Panc1 (cell line): ENCODE results near the gene ESR1.

Experiments used
- POLR2AphosphoS5 ChIP-seq: IDR thresholded peaks from 2 replicates; pipeline ENCODE4 v1.6.1; 2012; ENCODE audit warnings: mild to moderate bottlenecking, low read depth, low read length, moderate library complexity
- TCF7L2 ChIP-seq: IDR thresholded peaks from 2 replicates; pipeline ENCODE4 v1.6.1; 2011; ENCODE audit warnings: mild to moderate bottlenecking, low read depth, low read length, inconsistent platforms
- TF ChIP-seq, protein P1 (sequence below): fragments of 450-650 bp; IDR thresholded peaks from 2 replicates; pipeline ENCODE4 v1.5.1; 2017; ENCODE audit warnings: mild to moderate bottlenecking

DNA sequence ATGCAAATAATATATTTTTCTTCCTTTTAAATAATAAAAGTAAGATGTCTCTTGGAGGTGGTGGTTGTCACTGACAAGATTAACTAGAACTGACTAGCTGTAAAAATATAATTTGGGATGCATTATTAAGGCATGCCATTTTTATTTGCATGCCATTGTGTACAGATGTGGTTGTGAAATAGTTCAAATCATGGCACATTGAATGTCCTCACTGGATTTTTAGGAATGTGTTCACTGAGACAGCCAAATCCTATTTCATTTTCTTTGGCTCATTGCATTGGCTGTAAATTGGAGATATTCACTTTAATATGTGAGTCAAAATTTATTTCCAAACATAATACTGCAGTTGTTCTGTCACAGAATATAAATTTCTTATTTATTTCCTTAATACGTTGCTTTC lies 62.3 kb downstream of the ESR1 start:
- TF ChIP-seq, protein P1, sequence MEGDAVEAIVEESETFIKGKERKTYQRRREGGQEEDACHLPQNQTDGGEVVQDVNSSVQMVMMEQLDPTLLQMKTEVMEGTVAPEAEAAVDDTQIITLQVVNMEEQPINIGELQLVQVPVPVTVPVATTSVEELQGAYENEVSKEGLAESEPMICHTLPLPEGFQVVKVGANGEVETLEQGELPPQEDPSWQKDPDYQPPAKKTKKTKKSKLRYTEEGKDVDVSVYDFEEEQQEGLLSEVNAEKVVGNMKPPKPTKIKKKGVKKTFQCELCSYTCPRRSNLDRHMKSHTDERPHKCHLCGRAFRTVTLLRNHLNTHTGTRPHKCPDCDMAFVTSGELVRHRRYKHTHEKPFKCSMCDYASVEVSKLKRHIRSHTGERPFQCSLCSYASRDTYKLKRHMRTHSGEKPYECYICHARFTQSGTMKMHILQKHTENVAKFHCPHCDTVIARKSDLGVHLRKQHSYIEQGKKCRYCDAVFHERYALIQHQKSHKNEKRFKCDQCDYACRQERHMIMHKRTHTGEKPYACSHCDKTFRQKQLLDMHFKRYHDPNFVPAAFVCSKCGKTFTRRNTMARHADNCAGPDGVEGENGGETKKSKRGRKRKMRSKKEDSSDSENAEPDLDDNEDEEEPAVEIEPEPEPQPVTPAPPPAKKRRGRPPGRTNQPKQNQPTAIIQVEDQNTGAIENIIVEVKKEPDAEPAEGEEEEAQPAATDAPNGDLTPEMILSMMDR = no peak
- TF ChIP-seq POLR2AphosphoS5 (no peak), TCF7L2 (no peak)
